HG02642 (cell line): ENCODE data around the gene TWNK.

Experiments used
- ATAC-seq: cut with Tn5 transposase; IDR thresholded peaks from one replicate; pipeline ENCODE4 v1.9.1; 2021; ENCODE audit warnings: mild to moderate bottlenecking; ENCODE audit not compliant: unreplicated experiment, poor library complexity

The TWNK gene

DNA sequence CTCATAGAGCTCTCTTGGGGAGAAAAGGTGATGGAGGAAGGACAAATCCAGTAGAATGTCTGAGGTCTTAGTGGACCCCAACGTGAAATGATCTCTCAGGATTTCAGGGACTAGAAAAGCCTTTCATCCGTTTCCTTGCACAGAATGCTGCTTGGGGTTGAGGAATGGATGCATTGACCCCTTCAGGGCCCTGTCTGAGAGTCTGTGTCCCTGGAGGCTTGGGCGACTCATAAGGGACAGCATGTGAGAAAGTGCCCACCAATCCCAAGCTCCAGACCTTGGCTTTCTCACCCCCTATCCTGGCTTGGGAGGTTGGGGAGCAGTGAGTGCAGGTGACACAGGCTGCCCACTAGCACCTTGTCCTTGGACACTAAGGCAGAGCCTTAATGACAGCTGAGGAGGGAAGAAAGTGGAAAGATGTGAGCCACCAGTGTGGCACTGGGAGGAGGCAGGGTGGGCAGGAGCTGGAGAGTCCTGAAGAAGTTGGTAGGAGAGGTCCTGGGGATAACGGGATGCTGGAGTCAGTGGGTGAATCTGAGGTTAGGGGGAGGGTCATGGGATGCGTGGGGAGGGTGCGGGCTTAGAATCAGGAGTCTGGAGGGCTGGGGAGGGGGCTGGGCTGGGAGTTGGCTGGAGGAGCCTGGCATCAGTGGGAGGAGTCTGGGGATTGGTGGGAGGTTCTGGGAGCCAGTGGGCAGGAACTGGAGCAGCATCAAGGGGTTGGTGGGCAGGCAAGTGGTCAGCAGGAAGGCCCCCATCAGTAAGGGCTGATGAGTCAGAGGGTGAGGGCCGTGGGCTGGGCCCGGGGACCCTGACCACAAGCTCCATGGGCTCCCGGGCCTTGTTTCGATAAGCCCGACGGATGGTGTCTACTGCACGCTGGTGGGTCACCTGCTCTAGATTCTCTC, 20.8 kb downstream of the TWNK start:
- no peak for ATAC-seq

DNA sequence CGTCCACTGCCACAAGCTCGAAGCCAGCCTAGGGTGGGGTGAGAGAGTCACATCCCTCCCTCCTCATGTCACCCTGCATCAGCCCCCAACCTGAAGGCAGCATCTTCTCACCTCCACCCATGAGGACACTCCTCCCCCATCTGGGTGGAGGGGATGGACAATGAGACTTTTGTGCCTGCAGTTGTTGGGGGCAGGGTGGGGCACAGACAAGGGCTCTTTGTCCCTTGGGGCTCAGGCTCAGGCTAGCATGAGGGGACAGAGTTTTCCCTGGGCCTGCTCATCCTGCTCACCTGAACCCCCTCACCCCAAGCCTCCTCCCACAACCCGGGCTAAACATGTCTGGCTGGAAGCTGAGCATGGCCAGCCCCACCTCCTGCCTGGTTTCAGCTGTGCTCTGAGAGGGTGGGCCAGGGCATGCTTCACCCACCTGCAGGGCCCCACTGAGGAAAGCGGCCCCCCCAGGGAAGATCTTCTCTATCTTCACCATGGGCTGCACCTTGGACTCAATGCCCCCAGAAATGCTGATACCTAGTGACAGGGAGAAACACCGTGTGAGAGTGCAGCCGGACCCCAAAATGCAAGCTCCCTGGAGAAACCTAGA, 21.6 kb downstream of the TWNK start:
- no peak for ATAC-seq

DNA sequence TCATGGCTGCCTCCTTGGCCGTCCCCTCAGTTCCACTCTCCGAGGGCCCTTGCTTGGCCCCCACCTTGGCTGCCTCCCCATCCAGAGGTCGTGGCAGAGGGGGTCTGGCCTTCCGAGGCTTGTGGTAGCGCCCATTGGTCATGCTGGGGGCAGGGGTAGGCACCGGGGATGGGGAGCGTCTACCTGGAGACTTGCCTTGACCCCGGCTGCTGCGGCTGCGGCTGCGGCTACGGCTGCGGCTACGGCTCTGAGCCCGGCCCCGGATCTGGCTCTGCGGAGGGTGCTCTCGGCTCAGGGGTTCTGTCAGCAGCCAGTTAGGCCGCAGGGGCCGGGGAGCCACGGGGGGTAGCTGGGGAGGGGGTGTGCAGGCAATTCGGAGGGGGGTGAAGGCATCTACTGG, 23.0 kb downstream of the TWNK start:
- no peak for ATAC-seq

DNA sequence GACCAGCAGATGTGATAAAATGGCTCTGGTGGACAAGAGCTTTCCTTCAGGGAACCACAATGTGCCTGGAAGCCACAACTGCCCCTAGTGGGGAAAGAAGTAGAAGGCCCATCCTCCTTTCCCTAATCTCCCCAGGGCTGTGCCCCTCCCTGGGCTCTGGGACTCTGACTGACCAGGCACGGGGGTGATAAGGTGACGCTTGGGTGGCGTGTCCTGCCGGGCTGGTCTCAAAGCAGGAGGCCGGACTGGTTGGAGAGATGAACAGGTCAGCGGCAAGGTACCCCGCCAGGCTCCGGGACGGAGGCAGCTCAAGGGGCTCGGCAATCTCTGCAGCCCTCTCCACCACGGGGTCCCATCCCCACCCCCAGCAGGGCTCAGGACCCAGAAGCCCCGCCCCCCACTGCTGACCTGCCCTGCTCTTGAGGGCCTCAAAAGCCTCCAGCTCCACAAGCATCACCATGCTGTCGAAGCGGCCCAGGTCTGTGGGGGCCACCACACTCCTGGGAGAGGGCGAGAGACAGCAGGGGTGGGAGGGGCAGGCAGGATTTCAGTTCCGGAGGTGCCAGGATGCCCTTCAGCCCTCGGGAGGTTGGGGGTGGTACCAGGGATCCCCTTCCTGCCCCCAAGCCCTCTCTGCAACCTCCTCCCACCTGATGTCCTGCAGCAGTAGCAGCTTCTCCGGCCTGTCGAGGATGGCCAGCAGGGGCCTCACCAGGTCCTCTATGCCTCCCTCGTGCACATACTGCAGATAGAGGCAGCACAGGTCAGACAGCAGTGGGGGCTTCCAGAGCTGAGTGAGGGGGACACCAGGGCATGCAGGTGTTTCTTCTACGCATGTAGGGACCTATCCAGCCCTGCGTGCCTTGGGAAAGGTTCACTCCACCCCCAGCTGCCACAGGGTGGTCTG, 24.4 kb downstream of the TWNK start:
- no peak for ATAC-seq

DNA sequence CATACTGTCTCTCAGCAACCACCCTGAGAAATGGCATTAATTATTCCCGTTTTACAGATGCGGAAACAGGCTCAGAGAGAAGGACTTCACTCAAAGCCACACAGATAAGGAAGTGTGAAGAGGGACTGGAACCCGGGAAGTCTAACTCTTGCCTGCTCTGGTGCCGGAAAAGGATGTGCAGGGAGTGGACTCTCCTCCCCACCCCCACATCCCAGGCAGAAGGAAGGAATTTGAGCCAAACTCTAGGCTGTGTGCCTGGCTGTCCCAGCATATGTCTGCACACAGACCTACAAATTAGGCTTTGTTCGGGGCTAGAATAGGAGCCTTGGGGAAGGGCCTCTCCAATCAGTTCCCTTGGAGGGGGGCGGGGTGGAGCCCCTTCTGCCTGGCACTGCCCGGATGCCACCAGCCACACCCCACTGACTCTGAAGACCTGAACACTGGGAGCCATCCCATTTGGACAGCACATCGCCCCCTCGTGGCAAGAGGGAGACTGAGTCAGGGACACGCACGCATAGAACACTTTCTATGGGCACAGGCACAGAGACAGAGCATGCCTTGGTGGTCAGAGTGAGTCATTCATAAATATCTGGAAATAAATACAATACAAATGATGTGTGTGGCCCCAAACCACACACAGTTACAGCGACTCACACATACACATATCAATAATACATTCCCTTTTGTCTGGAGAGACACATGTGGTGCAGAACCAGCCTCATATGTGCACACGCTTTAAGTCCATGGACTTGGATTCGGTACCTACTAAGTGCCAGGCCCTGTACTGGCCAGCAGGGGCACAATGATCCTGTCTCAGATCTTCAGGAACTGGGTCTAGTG, 25.4 kb downstream of the TWNK start:
- ATAC-seq: peak; percentile 73

DNA sequence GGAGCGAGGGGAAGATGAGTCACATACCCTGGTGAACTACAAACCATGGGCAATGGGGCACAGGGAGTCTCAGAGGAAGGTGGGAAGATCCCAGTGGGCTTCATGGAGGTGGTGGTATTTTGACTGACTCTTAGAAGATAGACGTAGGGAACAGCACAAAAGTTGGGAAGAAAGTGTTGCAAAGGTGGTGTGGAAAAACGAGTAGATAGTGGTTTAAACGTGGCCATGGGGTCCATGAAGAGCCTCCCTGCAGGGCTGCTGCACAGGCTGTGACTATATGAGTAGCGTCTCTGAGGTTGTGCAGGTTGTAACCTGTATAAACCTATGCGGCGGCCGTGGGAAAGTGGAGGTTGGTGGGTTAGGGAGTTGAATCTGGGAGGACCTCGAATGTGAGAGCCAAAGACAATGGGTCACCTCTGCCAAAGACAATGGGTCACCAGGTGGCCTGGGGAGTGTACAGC, 26.1 kb downstream of the TWNK start:
- ATAC-seq: no peak

DNA sequence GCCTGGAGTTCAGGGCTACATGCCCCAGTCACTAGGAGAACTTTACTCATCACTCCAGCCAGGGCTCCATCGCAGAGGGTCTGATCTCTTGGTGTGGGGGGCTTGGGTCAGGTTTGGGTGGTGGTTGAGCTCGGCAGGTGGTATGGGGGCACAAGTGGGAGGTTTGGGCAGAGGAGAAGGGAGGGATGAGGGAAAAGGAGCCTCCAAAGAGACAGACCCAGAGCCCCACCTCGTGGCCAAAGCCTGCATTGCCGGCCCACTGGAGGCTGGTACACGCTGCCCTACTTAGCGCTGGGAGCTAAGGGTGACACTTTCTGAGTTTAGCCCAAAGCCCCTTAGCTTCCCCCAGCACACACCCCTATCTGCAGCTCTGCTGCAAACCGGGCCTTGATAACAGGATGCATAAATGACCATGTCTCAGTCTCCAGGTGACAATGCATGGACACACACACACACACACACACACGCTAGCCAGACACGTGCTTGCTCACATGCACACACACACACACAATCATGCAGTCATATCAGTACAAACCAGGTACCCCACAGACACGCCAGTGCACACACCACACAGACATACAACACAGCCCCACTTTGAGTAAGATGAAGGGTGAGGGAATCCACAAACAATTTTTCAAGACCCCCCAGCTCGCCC, 27.0 kb downstream of the TWNK start:
- no peak for ATAC-seq

DNA sequence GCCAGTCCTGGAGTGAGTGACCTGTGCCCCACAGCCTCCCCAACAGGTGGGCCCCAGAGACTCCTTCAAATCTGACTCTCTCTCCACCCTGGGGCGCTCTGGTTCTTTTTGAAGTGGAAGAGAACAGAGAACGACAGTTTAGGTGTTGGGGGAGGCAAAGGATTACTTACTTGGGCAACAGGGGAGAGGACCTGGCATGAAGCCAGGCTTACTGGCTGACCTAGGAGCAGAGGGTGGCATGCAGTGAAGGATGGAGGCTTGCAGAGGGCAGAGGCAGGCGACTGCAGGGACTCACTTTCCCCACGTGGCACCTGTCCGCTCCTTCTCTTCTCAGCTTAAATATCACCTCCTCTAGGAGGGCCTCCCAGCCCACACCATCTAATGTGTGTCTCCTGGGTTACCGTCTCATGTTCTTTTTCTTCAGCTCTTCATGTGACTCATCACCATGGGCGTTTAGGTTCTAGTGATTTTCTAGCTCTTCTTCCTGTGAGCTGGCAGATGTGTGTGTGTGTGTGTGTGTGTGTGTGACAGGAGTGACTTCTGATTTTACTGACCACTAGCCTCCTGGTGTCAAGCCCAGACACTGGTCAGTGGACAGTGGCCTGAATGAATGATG, 27.7 kb downstream of the TWNK start:
- no peak for ATAC-seq

DNA sequence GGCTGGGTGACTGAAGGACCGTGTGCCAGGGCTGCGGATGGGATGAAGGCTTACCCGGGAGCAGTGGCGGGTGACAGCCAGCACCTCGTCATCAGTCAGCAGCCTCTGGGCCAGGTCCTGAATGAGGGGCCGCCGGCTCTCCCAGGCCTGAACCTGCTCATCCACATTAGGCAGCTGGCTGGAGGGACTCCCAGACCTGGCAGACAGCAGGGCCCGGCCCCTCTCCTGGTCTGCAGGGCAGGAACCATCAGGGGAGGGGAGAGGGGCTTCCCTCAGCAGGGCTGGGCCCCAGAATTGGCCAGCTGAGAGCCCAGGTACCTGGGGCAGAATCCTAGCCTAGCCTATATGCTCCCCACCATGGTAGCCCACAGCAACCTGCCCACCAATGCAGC, 28.2 kb downstream of the TWNK start:
- ATAC-seq: no peak

DNA sequence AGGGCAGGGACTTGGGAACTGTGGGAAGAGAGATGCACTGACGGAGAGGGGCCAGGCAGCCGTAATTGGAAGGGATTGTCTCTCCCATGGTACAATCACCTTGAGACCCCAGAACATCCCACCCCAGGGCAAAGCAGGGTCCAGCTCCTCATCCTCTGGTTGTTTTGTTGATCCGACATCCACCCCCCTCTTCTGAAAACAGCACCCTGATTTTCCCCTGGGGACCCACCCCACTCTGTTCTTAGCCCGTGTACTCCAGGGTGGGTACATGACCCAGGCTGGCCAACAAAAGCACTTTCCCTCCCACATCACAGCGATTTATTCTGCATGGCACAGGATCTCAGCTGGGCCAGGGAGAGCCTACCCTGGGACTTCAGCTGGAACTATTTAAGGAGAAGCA, 29.5 kb downstream of the TWNK start:
- ATAC-seq: no peak

DNA sequence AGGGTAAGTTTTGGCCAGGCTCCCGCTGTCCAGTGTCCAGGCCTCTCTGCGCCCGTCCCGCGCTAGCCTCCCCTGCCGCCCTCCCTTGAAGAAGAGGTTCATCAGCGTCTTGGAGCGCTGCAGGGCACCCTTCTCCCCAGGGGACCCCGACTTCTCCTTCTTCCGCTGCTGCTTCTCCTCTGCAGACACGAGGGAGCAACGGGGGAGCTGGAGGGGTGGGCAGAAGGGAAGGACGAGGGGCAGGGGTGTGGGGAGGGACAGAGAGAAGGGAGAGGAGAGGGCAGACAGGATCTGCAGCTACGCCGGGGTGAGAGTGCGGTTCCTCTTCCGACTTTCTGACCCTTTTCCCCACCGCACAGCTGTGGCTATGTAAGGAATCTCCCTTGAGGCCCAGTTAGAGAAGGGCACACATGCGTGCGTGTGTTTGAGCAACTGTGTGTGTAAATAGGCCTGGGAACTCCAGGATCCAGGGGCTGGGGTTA, 30.8 kb downstream of the TWNK start:
- ATAC-seq: no peak

DNA sequence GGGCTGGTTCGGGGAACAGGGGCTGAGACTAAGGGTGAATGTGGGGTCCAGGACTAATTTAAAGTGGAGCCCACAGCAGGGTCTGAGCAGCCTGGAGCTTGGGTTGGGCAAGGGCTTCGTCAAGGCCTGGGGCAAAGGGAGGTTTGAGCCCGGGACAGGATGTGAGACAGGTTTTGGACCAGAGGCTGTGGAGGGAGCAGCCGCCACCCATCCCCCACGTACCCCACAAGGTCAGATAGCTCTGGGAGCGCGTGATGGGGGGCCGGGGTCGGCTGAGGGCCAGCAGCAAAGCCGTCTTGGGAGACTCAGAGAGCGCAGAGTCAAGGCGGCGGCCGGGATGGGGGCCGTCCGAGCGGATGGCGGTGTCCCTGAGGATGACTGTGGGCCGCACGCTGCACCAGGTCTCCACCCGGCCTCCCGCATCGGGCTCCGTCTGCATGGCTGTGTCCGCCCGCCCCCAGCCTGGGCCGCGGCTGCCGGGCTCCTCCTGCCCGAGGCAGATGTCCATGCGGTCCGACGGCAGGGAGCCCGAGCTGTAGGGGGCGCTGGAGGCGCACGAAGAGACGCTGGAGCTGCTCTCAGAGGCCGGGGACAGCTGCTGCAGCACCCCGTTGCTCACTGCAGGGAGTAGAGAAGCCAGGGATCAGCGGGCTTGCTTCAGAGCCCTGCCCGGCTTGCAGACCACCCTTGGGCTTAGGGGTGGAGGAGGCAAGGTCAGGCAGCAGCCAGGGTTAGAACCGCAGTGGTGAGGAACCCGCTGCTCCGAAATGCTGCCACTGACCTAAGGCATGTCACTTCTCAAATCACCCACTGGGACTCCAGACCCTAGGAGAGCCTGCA, 31.5 kb downstream of the TWNK start:
- no peak for ATAC-seq

DNA sequence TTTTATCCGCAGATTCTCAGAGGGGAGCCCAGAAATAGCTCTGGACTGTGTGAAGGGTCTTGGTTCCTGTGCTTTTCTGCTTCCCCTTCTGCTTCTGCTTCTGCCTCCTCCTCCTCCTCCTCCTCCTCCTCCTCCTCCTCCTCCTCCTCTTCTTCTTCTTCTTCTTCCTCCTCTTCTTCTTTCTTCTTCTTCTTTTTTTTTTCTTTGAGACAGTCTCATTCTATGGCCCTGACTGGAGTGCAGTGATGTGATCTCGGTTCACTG, 32.0 kb downstream of the TWNK start:
- ATAC-seq: no peak

DNA sequence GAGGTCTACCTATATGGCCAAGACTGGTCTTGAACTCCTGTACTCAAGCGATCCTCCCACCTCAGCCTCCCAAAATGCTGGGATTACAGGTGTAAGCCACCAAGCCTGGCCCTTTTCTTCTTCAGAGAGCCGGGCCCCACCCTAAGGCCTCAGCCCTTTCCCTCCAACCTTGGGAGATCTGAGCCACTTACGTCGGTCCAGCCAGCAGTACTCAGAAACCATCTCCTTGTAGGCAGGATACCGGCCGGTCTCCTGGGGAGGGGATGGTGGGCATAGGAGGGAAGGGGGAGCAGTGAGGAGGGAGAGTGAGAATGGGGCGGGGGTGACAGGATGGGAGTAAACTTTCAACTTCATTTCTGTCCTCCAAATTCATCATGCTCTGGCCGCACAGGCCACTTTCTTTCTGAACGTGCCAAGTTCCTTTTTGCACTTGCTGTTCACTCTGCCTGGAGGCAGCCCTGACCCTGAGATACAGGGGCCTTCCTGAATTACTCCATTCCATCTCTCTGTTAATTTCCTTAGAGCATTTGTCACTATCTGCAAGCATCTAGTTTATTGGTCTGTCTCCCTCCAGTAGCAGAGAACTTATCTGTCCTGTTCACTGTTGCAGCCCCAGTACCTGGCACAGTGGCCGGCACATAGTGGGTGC, 33.2 kb downstream of the TWNK start:
- no peak for ATAC-seq

DNA sequence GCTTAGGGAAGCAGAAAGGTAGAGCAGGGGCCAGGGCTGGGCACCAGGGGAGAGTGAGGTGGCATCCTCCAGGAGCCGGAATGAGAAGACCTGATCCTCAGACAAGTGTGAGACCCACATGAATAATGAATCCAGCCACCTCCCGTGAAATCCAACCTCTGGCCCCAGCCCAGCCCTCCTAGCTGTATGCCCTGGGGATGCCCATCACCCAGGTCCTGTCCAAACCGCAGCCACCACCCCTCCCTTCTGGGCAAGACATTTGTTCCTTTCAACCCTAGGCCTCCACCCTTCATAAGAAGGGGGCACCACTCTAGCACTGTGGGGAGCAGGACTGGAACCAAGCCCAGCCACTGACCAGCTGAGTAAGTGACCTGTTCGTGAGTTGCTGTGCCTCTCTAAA, 33.9 kb downstream of the TWNK start:
- ATAC-seq: no peak

DNA sequence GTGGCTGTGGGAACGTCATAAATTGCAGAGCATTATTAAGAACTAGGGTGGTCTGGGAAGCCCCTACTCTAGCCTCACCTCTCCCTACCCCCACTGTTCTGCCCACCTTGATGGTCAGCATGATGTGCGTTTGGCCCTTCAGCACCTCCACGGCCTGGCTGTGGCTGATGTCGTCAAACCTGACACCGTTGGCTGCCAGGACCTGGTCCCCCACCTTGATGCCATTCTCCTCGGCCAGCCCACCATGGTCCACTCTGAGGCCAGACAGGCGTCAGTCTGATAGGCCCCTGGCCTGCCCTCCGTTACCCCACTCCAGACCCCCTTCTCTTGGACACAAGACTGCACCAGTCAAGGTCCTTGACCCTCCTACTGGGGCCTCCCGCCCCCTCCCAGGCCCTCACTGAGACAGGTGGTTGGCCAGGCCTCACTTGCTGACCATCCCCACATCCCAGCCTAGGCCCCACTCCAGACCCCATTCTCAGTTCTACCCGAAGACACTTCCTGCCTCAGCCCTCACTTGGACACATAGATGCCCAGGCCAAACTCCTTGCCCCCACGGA, 34.4 kb downstream of the TWNK start:
- no peak for ATAC-seq

DNA sequence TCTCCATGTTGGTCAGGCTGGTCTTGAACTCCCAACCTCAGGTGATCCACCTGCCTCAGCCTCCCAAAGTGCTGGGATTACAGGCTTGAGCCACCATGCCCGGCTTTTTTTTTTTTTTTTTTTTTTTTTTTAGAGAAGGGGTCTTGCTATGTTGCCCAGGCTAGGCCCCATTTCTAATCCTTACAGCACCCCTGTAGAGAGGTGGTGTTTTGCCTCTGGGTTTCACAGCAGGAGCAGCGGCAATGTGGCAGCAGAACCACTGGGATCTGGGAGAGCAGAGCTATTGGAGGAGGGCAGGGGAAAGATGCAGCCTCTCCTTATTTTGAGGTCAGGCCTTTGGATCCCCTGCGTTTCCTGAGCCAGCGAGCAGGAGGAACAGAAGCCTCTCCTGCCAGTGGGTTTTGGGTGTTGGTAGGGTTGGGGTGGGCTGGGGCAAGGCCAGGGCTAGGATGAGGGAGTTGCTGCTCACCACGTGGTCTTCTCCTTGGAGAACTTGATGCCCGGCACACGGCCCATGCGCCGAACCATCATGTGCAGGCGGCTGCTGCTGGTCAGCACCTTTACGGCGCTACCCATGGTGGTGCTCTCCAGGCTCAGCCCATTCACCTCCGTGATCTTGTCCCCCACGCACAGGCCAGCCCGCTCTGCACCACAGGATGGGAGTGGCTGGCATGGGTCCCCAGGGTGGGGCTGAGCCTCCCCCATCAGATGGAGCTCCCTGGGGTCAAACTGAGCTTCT, 35.8 kb downstream of the TWNK start:
- ATAC-seq: no peak
